K562 (cell line): Measurements from ENCODE around the gene MAPKAPK2. TPM values are rescaled to one million over a fixed set of nuclear protein-coding genes. Genes with fewer than 3 reads are reported as not detected.

Experiments
- ADNP ChIP-seq: fragments of 200-800 bp; sonication (Bioruptor generic); IDR thresholded peaks from 2 replicates; pipeline ENCODE4 v1.6.1; 2016; ENCODE audit warnings: missing genetic modification characterization, missing compliant biosample characterization
- C11orf30 ChIP-seq: fragments of 450-650 bp; IDR thresholded peaks from 2 replicates; pipeline ENCODE4 v1.6.1; 2016; ENCODE audit warnings: low read depth, mild to moderate bottlenecking
- CAMTA2 ChIP-seq: fragments of 250-450 bp; sonication (Bioruptor Pico); conservative IDR thresholded peaks from 2 replicates; pipeline ENCODE4 v1.5.1; 2022
- CCNT2 ChIP-seq: IDR thresholded peaks from 2 replicates; pipeline ENCODE4 v1.6.1; 2011; ENCODE audit warnings: borderline replicate concordance, low read depth, mild to moderate bottlenecking, moderate library complexity, mixed read lengths, low read length; ENCODE audit not compliant: insufficient read length; ENCODE audit errors: extremely low read depth
- CHD1 ChIP-seq: fragments of 200-600 bp; sonication (generic); IDR thresholded peaks from one replicate; pipeline ENCODE4 v1.6.1; 2012; ENCODE audit warnings: mild to moderate bottlenecking, moderate library complexity, low read length, inconsistent platforms
- CTBP1 ChIP-seq: fragments of 450-650 bp; IDR thresholded peaks from 2 replicates; pipeline ENCODE4 v1.6.1; 2016; ENCODE audit warnings: borderline replicate concordance
- FOXP4 ChIP-seq: sonication (generic); formaldehyde crosslinking; IDR thresholded peaks from 2 replicates; pipeline ENCODE4 v1.8.0; 2022; ENCODE audit warnings: mild to moderate bottlenecking, missing genetic modification reagents, borderline replicate concordance
- GABPB2 ChIP-seq: fragments of 250-450 bp; sonication (Bioruptor Pico); conservative IDR thresholded peaks from 2 replicates; pipeline ENCODE4 v1.5.1; 2021; ENCODE audit warnings: mild to moderate bottlenecking
- ID3 ChIP-seq, 2 experiments: fragments of 250-450 bp in 1 of 2; fragments of 450-650 bp in 1 of 2; sonication (Bioruptor Pico) in 1 of 2; IDR thresholded peaks; 2 replicates each; pipeline versions ENCODE4 v1.6.1 to v1.8.0; 2016 to 2021; ENCODE audit warnings: mild to moderate bottlenecking in 2 of 2, moderate library complexity in 2 of 2, missing compliant biosample characterization in 1 of 2, missing genetic modification characterization in 1 of 2
- KLF10 ChIP-seq: fragments of 250-450 bp; sonication (Bioruptor Pico); IDR thresholded peaks from 2 replicates; pipeline ENCODE4 v1.6.1; 2021; ENCODE audit warnings: matching md5 sums
- MCM2 ChIP-seq: fragments of 450-650 bp; IDR thresholded peaks from 2 replicates; pipeline ENCODE4 v1.6.1; 2017; ENCODE audit warnings: low read depth, mild to moderate bottlenecking
- MXI1 ChIP-seq: IDR thresholded peaks from 2 replicates; pipeline ENCODE4 v1.6.1; 2011; ENCODE audit warnings: low read depth, mild to moderate bottlenecking, improper control_type of control experiment, low read length
- MYBL2 ChIP-seq, 2 experiments: fragments of 450-650 bp in 1 of 2; sonication (generic) in 1 of 2; formaldehyde crosslinking in 1 of 2; IDR thresholded peaks; 2 replicates each; pipeline versions ENCODE4 v1.6.1 to v1.8.1; 2017 to 2022; ENCODE audit warnings: borderline replicate concordance in 1 of 2, inconsistent platforms in 1 of 2, low read depth in 1 of 2, mild to moderate bottlenecking in 1 of 2, missing genetic modification reagents in 1 of 2, moderate library complexity in 1 of 2
- POLR3G ChIP-seq: IDR thresholded peaks from 2 replicates; pipeline ENCODE4 v1.6.1; 2011; ENCODE audit not compliant: insufficient read length, insufficient replicate concordance; ENCODE audit errors: extremely low read depth
- TARDBP ChIP-seq: fragments of 450-650 bp; IDR thresholded peaks from 2 replicates; pipeline ENCODE4 v1.6.1; 2016
- TBP ChIP-seq: optimal IDR thresholded peaks from 2 replicates; pipeline ENCODE3; 2011; ENCODE audit warnings: low read depth, low read length, improper control_type of control experiment
- ZNF140 ChIP-seq: fragments of 250-450 bp; sonication (Bioruptor Pico); IDR thresholded peaks from 2 replicates; pipeline ENCODE4 v1.8.0; 2021; ENCODE audit warnings: moderate library complexity, mild to moderate bottlenecking, inconsistent platforms
- ZNF174 ChIP-seq: fragments of 250-450 bp; sonication (Bioruptor Pico); IDR thresholded peaks from 2 replicates; pipeline ENCODE4 v1.4.0; 2020; ENCODE audit warnings: mild to moderate bottlenecking
- ZNF561 ChIP-seq: fragments of 450-650 bp; formaldehyde crosslinking; conservative IDR thresholded peaks from 2 replicates; pipeline ENCODE4 v1.4.0; 2020; ENCODE audit warnings: mild to moderate bottlenecking, moderate library complexity
- polyA plus RNA-seq, 8 experiments: library from polyadenylated mRNA; depleted of rRNA in 4 of 8; stranded (reverse) in 5 of 8; unstranded in 3 of 8; fragments of >200 nt; fragmentation: Nextera tagmentation in 2 of 8; fragmentation: Illumina TruSeq in 1 of 8; extraction: Ambion mirVana in 2 of 8; extraction: Trizol in 1 of 8; gene quantifications; 2 replicates each; pipeline versions ENCODE4 v1.2.1 to v1.2.3, GENCODE V29; 2011 to 2014; ENCODE audit warnings: inconsistent platforms in 1 of 8, missing spikeins in 1 of 8
- total RNA-seq, 7 experiments: library from RNA; depleted of rRNA in 6 of 7; stranded (reverse); fragments of >200 nt in 6 of 7; fragmentation: Illumina TruSeq in 2 of 7; extraction: Trizol in 2 of 7; gene quantifications; 2 replicates each; pipeline versions ENCODE4 v1.2.1 to v1.2.3, GENCODE V29; 2011 to 2021; ENCODE audit warnings: low replicate concordance in 1 of 7
- TF ChIP-seq, protein P1 (sequence below): sonication (generic); formaldehyde crosslinking; IDR thresholded peaks from 2 replicates; pipeline ENCODE4 v1.8.1; 2023; ENCODE audit warnings: mild to moderate bottlenecking, missing genetic modification reagents
- TF ChIP-seq, protein P2 (sequence below): fragments of 450-650 bp; IDR thresholded peaks from 2 replicates; pipeline ENCODE4 v1.6.1; 2017; ENCODE audit warnings: antibody characterized with exemption

The MAPKAPK2 gene
- total and polyA plus RNA-seq, 9 of the 15 experiments (the other 6 are each of a cell fraction or from before 2014, with no cell fraction given) = 0.63 to 94.2 (median 52.1) TPM

- TF ChIP-seq POLR3G (no peak), FOXP4 (CRISPR knock-in tag) (peak; percentile 50; the same call in 1 of the 2 replicates), CTBP1 (peak; percentile 97), TARDBP (peak; percentile 49; the same call in 1 of the 2 replicates), CCNT2 (peak; percentile 95), CAMTA2 (CRISPR knock-in tag) (no peak), MYBL2 (IDR thresholded peaks at IDR 0.05; ENCODE audit: low read depth) (peak; percentile 44), MYBL2 (CRISPR knock-in tag; IDR thresholded peaks at IDR 0.05; ENCODE audit: borderline replicate concordance) (no peak), KLF10 (CRISPR knock-in tag) (no peak), ADNP (tag) (no peak), CHD1 (no peak), ID3 (CRISPR knock-in tag; IDR thresholded peaks at IDR 0.05) (no peak), ID3 (tag; IDR thresholded peaks at IDR 0.05) (peak; percentile 80), MCM2 (no peak), ZNF174 (CRISPR knock-in tag) (no peak), ZNF140 (CRISPR knock-in tag) (no peak), C11orf30 (no peak), MXI1 (peak; percentile 95), TBP (peak; percentile 95), GABPB2 (CRISPR knock-in tag) (no peak), ZNF561 (no peak)
- TF ChIP-seq, protein P1, sequence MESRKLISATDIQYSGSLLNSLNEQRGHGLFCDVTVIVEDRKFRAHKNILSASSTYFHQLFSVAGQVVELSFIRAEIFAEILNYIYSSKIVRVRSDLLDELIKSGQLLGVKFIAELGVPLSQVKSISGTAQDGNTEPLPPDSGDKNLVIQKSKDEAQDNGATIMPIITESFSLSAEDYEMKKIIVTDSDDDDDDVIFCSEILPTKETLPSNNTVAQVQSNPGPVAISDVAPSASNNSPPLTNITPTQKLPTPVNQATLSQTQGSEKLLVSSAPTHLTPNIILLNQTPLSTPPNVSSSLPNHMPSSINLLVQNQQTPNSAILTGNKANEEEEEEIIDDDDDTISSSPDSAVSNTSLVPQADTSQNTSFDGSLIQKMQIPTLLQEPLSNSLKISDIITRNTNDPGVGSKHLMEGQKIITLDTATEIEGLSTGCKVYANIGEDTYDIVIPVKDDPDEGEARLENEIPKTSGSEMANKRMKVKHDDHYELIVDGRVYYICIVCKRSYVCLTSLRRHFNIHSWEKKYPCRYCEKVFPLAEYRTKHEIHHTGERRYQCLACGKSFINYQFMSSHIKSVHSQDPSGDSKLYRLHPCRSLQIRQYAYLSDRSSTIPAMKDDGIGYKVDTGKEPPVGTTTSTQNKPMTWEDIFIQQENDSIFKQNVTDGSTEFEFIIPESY = 0 out of 2 replicates have a peak, but pooled peaks have one; percentile 33
- TF ChIP-seq, protein P2, sequence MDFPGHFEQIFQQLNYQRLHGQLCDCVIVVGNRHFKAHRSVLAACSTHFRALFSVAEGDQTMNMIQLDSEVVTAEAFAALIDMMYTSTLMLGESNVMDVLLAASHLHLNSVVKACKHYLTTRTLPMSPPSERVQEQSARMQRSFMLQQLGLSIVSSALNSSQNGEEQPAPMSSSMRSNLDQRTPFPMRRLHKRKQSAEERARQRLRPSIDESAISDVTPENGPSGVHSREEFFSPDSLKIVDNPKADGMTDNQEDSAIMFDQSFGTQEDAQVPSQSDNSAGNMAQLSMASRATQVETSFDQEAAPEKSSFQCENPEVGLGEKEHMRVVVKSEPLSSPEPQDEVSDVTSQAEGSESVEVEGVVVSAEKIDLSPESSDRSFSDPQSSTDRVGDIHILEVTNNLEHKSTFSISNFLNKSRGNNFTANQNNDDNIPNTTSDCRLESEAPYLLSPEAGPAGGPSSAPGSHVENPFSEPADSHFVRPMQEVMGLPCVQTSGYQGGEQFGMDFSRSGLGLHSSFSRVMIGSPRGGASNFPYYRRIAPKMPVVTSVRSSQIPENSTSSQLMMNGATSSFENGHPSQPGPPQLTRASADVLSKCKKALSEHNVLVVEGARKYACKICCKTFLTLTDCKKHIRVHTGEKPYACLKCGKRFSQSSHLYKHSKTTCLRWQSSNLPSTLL = no peak
Observed at GRCh38 chr1:206635080-206635977, 49.4 kb upstream of the MAPKAPK2 start, which contains the start of gene DYRK3 (continued).
